GM23248 (cell line): ENCODE results near the gene TXNL4A.

Experiments used
- EZH2 ChIP-seq: fragments of 200-600 bp; sonication (generic); IDR thresholded peaks from 2 replicates; pipeline ENCODE4 v1.6.1; 2018; ENCODE audit warnings: antibody characterized with exemption, mild to moderate bottlenecking; ENCODE audit not compliant: insufficient read depth, poor library complexity, severe bottlenecking
- EZH2phosphoT487 ChIP-seq: fragments of 200-600 bp; sonication (generic); IDR thresholded peaks from 2 replicates; pipeline ENCODE4 v1.6.1; 2018; ENCODE audit warnings: antibody characterized with exemption, moderate library complexity, mild to moderate bottlenecking, low read depth; ENCODE audit not compliant: insufficient read depth

DNA sequence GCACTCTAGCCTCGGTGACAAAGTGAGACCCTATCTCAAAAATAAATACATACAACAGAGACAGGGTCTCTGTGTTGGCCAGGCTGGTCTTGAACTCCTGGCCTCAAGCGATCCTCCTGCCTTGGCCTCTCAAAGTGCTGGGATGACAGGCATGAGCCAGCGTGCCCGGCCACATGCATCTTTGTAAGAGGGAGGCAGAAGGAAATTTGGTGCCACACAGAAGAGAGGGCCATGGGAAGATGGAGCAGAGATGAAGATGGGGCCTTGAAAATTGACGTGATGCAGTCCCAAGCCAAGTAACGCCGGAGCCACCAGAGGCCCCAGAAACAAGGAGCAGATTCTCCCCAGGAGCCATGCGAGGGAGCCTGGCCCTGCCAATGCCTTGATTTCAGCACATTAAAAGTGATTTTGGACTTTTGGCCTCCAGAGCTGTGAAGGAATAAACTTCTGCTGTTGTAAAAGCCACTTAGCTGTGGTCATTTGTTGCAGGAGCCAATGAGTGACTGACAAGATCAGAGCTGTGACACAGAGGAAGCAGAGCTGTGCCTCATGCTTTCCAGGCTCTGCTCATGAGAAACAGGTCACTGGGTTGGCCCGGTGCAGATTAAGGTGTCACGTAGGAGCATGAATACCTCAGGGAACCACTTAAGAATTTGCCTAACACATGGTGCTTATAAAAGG is 34.3 kb downstream of the TXNL4A start:
- TF ChIP-seq EZH2 (no peak), EZH2phosphoT487 (no peak)
